NB4 (cell line): ENCODE results near the gene TMEM42.
"Not testable (repeated sequence)": the region's sequence is repeated elsewhere in the genome, so short reads cannot be mapped to it uniquely, and the experiment has no call there.

ENCODE experiments used
- DNase-seq: peaks from one replicate; pipeline ENCODE4 v3.0.0; 2010; ENCODE audit warnings: low read depth
- H3K4me3 ChIP-seq: one replicate; pipeline ENCODE4 v1.5.1; 2011; ENCODE audit warnings: mild to moderate bottlenecking, low read depth, low read length, moderate library complexity
- CTCF ChIP-seq: IDR thresholded peaks from one replicate; pipeline ENCODE4 v1.5.1; 2012; ENCODE audit warnings: low read depth, low read length
- MYC ChIP-seq: IDR thresholded peaks from 2 replicates; pipeline ENCODE4 v1.6.1; 2011; ENCODE audit warnings: low read depth, low read length
- POLR2A ChIP-seq: IDR thresholded peaks from 2 replicates; pipeline ENCODE4 v1.6.1; 2011; ENCODE audit warnings: mild to moderate bottlenecking; ENCODE audit not compliant: insufficient read length; ENCODE audit errors: extremely low read depth
- TF ChIP-seq, protein P1 (sequence below): IDR thresholded peaks from 2 replicates; pipeline ENCODE4 v1.6.1; 2011; ENCODE audit warnings: low read depth, low read length

The TMEM42 gene

GRCh38 chr3:44861412-44862225 lies at the start of gene TMEM42:
Gene TMEM42, plus strand, starts transcription at chr3:44861912. Its CDS starts 13 bp downstream, at chr3:44861925.
- H3K4me3 ChIP-seq = peak within 1 kb of the TSS; percentile 83
- peak; percentile 62; the same call in 1 of the 2 replicates for TF ChIP-seq MYC
- TF ChIP-seq, protein P1, sequence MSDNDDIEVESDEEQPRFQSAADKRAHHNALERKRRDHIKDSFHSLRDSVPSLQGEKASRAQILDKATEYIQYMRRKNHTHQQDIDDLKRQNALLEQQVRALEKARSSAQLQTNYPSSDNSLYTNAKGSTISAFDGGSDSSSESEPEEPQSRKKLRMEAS = peak; percentile 97
- no peak for TF ChIP-seq CTCF
- peak; percentile 71 for TF ChIP-seq POLR2A
- DNase-seq = peak; percentile 91

- TF ChIP-seq, protein P1 = no peak
- TF ChIP-seq MYC (no peak), POLR2A (no peak), CTCF (no peak)
- no peak overlapping the region for H3K4me3 ChIP-seq
- DNase-seq = no peak
Measured at GRCh38 chr3:44814751-44815150, 47.0 kb upstream of the TMEM42 start.

DNA sequence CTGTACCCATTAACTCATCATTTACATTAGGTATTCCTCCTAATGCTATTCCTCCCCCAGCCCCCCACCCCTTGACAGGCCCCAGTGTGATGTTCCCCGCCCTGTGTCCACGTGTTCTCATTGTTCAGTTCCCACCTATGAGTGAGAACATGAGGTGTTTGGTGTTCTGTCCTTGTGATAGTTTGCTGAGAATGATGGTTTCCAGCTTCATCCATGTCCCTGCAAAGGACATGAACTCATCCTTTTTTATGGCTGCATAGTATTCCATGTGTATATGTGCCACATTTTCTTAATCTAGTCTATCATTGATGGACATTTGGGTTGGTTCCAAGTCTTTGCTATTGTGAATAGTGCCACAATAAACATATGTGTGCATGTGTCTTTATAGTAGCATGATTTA lies 45.4 kb upstream of the TMEM42 start:
- not testable (repeated sequence) for DNase-seq, H3K4me3 ChIP-seq

- not testable (repeated sequence) for H3K4me3 ChIP-seq
Measured at GRCh38 chr3:44821206-44821605, 40.5 kb upstream of the TMEM42 start.

DNA sequence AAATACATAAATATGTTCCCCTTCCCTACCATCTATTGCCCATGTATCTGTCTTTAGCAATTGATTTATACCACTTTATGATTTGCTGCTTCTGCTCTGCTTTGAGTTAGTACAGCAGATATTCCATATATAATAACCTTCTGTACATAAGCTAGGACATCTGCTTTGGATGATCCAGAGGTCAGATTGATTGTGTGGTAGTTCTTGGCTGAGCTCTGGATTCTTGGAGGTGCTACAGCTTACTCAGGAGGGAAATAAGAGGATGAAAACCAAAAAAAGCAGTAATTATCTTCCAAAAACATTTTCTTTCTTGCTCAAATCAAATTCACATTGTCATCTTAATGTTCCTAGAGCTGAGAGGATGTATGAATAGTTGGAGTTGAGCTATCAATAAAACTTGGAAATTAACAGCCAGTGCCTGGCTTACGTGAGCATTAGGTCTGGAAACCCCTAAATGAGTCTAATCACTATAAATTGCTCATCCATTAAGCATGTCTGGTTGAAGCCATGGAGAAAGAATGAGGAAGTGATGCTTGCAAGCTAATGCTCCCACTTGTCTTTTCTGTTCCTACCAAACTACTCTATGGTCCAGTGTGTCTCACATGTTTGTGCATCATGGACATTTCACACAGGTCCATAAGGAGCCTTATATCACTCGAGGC lies 36.3 kb upstream of the TMEM42 start:
- TF ChIP-seq POLR2A (no peak), CTCF (no peak), MYC (no peak)
- TF ChIP-seq, protein P1 = no peak
- DNase-seq = peak; percentile 3
- no peak overlapping the region for H3K4me3 ChIP-seq

More at GRCh38 chr3:44821206-44821605, 40.5 kb upstream of the TMEM42 start:
- DNase-seq = not testable (repeated sequence)

DNA sequence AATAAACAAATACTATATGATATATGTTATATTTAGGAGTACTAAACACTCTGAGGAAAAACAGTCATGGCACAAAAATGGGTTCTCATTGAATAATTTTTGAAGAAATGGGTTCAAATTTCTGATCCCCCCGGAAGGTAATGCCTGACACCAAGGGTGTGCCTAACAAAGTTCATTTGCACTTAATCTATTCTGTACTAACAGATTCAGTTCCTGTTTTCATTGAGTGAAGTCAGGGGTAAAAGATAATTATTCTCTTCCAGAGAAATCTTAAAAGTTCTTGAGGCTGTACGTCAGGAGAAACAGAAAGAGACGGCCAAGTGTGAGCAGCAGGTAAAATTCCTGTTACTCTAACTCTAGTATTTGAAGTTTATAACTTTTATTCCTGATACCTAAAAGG lies 34.5 kb upstream of the TMEM42 start:
- DNase-seq = no peak
- TF ChIP-seq, protein P1 = no peak
- TF ChIP-seq CTCF = no peak
- no peak for TF ChIP-seq POLR2A
- no peak for TF ChIP-seq MYC
- H3K4me3 ChIP-seq = no peak overlapping the region

DNA sequence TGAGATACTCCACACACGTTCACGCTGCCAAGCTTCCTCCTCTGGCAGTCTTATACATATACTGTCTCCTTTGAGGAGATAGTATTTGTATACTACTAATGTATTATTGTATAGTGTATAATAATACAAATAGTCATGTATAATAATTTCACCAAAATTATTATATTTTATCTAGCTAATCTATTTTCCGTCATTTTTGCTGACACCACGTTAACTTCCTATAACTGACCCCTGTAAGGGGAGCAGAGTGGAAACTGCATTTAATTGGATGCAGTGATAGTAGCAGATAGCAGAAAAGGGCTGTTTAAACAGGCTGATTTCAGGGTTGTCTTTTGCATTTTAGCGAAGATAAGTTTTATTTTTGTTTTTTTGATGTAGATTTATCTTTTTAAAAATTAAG lies 30.5 kb upstream of the TMEM42 start:
- DNase-seq = no peak
- TF ChIP-seq, protein P1 = no peak
- TF ChIP-seq CTCF = no peak
- no peak for TF ChIP-seq POLR2A
- no peak for TF ChIP-seq MYC

More for the DNA sequence above, 30.5 kb upstream of the TMEM42 start:
- H3K4me3 ChIP-seq = no peak overlapping the region
